Posterior cingulate gyrus (tissue), 11 donors: Measurements from ENCODE around the gene TRIM40.

Source experiments
- DNase-seq, 10 donors: peaks; one replicate each; pipeline versions ENCODE4 v3.0.0 to v3.0.0-alpha.2; 2020 to 2021; ENCODE audit warnings: mixed read lengths in 3 of 10
- intact Hi-C: fragments of 100-400 bp; cut with DNase I; formaldehyde crosslinking; loops from one replicate; pipeline ENCODE4 v1.15.1; 2023

TRIM40 gene

GRCh38 chr6:30144811-30145210, 8.9 kb downstream of the TRIM40 start:
- intact Hi-C loops, result no loop called here
- DNase-seq, result no peak

DNA sequence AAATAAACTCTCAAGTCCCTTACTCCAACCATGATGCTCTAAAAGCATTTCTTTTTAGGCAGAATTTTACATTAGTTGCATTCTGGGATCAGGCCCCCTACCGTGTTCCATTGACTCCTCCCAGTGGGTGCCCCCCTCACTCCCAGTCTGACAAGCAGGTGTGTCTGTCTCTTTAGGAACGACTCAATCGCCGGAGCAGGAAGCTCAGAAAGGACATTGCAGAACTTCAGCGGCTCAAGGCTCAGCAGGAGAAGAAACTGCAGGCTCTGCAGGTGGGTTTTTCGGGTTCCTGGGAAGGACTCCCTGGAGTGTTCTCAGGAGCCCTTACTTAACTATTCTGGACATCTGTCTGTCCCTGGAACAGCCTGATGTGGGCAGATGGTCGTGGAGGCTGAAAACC, 9.9 kb downstream of the TRIM40 start:
- intact Hi-C loops, result no loop called here
- DNase-seq, result no peak

DNA sequence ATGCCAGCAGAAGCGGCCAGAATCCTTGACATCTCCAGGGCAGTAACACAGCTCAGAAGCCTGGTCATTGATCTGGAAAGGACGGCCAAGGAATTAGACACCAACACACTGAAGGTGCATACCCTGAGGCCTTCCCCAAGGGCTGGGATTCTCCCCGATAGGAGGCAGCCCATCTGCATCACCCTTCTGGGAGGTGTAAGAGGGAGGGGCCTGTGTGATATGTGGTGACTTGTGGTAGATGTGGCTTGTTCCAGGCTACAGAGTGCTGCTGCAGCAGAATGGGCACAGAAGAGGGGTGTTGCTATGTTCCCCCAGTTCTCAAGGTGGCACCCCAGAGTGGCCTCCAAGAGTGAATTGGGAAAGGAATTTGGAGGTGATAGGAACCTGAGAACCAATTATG, 11.2 kb downstream of the TRIM40 start:
- intact Hi-C loops, result no loop called here
- DNase-seq, result no peak

- intact Hi-C loops, result no loop called here
- no peak for DNase-seq
Measured at GRCh38 chr6:30149234-30149633, 13.3 kb downstream of the TRIM40 start.

GRCh38 chr6:30149858-30150550, 14.1 kb downstream of the TRIM40 start:
- intact Hi-C loops, result no loop called here
- DNase-seq, result no peak

- intact Hi-C loops, result no loop called here
- no peak for DNase-seq
Measured at GRCh38 chr6:30150671-30151395, 14.9 kb downstream of the TRIM40 start.

DNA sequence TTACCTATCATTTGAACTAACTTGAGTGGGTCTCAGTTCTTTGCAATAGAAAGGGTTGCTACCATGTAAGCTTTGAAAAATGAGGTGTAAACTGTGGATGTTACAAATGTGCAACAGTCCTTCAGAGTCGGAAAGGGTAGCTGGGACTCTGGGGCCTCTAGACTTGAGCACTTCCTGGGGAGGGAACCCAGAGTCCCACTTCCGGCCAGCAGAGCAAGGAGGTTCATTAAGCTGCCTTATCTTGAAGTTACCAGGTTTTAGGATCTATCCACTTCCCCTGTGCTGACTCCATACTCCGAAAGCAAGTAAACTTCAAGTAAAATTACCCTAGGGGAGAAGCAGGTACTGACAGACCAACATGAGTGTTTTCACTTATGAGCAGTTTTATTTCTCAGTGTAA, 15.6 kb downstream of the TRIM40 start:
- DNase-seq, result no peak
- intact Hi-C loops, result no loop called here

DNA sequence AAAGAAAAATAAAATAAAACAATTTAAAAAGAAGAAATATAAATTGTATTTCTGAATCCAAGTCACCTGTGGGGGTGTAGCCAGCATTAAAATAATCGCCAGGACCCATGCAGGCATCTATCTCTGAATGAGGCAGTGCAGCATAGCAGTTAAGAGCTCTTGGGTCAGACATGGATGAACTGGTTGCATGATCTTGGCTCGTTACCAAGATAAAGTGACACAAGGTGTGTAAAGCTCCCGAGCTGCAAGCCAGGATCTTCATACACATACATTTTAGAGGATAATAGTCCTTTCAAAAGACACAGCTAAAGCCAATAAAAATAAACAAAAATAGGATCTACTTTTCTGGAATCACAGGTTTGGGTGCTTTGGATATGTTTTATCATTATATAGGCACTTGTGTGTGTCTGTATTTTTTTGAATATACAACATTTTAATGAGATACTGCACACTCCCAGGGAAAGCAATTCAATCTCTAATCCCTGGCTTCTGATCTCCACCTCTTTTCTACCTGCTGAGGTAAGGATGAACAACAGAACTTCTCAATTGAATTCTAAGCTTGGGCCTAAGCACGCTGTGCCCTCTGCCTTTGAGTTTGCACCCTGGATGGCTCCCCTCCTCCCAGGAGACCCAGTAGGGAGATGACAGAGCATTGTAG, 16.2 kb downstream of the TRIM40 start:
- intact Hi-C loops, result no loop called here
- no peak for DNase-seq

GRCh38 chr6:30152910-30153610, 17.1 kb downstream of the TRIM40 start:
- intact Hi-C loops, result no loop called here
- DNase-seq, result no peak

DNA sequence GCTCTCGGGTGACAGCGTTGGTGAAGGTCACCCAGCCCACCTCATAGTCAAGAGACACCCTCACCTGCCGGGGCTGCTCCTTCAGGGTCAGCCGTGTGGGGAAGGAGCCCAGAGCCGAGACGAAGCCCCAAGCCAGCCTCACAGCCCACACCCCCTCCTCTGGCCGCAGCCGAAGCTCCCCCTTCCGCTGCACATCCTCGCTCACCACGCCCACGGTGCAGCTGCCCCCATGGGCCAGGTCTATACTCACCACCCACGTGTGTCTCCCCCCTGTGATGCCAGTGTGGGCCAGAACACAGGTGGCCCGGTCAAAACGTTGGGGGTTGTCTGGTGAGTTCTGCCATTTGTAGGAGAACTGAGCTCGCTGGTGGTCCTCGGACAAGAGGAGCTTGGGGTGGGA, 18.1 kb downstream of the TRIM40 start:
- DNase-seq, result no peak
- intact Hi-C loops, result no loop called here

DNA sequence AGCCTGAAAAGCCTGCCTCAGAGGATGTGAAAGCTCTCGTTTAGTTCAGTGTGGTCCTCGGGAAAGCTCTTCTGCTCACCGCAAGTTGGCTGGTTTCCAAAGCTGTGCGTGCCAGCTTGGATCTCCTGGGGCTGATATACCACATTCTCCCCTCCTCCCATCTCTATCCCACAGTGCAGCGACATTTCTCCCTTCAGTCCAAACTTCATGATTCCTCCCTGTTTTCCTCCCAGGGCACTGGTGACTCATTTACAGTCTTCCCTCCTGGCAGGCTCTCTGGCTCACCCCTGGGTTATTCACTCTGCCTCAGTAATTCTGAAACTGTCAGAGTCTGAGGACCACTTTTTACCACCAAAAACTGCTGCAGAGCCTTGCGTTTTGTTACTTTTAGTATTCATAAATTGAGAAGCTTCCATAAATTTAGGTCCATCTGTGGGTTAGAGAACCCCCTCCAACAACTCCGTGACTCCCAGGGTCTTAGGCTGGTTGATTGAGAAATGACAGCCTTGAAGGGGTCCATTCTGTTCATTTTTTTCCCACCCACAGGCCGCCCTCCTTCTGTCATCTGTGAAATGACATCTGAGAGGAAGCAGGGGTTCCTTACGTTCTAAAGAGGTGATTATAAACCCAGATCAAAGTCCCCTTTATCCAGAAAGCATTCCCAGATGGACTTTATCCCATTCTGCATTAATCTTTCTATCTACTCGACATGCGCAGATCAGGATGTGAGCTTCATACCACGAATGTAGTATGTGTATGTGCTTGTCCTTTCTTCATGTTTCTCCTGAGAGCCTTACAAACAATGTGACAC, 19.0 kb downstream of the TRIM40 start:
- intact Hi-C loops, result no loop called here
- no peak for DNase-seq

- DNase-seq, result no peak
- intact Hi-C loops, result no loop called here
Measured at GRCh38 chr6:30155520-30156261, 19.8 kb downstream of the TRIM40 start.

DNA sequence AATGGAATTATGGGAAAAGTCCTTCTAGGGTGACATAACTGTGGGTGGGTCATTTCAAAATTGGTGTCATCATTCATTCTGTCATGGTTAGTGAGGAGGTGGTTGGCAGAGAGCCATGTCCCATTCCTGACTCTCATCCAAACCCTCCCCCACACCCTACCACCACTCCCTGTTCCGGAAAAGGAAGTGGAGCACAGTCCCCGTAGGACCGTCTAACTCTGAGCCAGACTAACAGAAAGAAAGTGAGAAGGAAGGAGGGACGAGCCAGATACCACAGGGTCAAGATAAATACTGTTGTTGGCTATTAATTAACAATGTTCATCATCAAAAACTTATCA, 20.3 kb downstream of the TRIM40 start:
- intact Hi-C loops, result no loop called here
- no peak for DNase-seq

DNA sequence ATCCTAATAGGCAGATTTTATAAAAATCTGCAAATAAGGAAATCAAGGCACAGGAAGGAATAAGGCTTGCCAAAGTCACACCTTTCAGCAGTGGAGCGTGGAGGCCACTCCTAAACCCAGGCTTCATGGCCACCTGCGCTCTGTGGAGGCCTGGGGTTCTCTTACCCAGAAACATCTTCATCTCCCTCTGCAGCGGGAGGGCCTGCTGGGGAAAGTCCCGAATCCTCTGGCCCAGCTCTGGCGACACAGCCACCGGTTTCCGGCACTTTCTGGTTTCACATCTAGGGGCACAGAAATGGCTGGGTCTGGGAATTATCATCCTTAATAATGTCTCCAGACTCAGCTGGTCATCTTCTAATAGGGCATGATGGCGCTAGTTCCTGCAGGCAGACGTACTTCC, 20.8 kb downstream of the TRIM40 start:
- DNase-seq, result no peak
- intact Hi-C loops, result no loop called here

GRCh38 chr6:30157581-30157980, 21.6 kb downstream of the TRIM40 start:
- intact Hi-C loops, result no loop called here
- DNase-seq, result no peak

DNA sequence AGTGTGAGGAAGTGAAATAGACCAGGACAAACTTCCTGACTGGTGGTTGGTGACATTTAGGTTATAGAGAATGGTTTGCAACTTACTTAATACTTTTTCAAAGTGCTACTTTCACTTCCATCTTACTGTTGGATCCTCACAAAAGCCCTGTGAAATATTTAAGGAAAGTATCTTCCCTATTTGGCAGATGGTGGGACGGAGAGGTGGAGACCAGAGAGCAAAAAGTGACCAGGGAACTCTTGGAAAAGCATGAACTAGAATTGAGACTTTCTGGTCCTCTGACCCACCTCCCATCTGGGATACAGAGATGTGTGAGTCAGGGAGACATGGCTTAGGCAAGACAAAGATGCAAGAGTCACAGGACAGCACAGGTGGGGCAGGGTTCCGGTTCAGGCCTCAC, 22.1 kb downstream of the TRIM40 start:
- DNase-seq, result no peak
- intact Hi-C loops, result no loop called here

GRCh38 chr6:30158475-30159040, 22.6 kb downstream of the TRIM40 start:
- intact Hi-C loops, result no loop called here
- peak in 4 of 10 donors; percentile 21 to 71 (median 30) for DNase-seq

- DNase-seq, result no peak
- intact Hi-C loops, result no loop called here
Measured at GRCh38 chr6:30160008-30160784, 24.3 kb downstream of the TRIM40 start.
